Activated effector memory CD4-positive, alpha-beta T cell treated with Interleukin-2 at 50 U/mL for 16 hours (primary cell): ENCODE measurements around the gene USP17L20.
"Not testable (repeated sequence)": the region's sequence is repeated elsewhere in the genome, so short reads cannot be mapped to it uniquely, and the experiment has no call there.

Experiments used
- DNase-seq: peaks from one replicate; pipeline ENCODE4 v3.0.0-alpha.2; 2020

Gene USP17L20

GRCh38 chr4:9257824-9258223, at the start of gene USP17L20:
Gene USP17L20 (plus strand): TSS chr4:9258124. CDS start chr4:9258124, 0 bp downstream.
- not testable (repeated sequence) for DNase-seq

- DNase-seq: not testable (repeated sequence)
Observed at GRCh38 chr4:9210357-9210756, 47.6 kb upstream of the USP17L20 start, which contains the start of gene USP17L10. Gene USP17L10 (plus strand): TSS chr4:9210657. CDS start chr4:9210657, 0 bp downstream.

GRCh38 chr4:9214701-9215100, 43.2 kb upstream of the USP17L20 start:
- not testable (repeated sequence) for DNase-seq

- DNase-seq: not testable (repeated sequence)
Observed at GRCh38 chr4:9215105-9215504, 42.8 kb upstream of the USP17L20 start, which contains the start of gene USP17L11. Gene USP17L11 (plus strand): TSS chr4:9215405. CDS start chr4:9215405, 0 bp downstream.

- not testable (repeated sequence) for DNase-seq
Observed at GRCh38 chr4:9219852-9220251, 38.1 kb upstream of the USP17L20 start, which contains the start of gene USP17L12. Gene USP17L12 (plus strand): TSS chr4:9220152. CDS start chr4:9220152, 0 bp downstream.

GRCh38 chr4:9224596-9224995, 33.3 kb upstream of the USP17L20 start, which contains the start of gene USP17L13:
Gene USP17L13 (plus strand): TSS chr4:9224896. CDS start chr4:9224896, 0 bp downstream.
- DNase-seq: not testable (repeated sequence)

GRCh38 chr4:9230249-9230648, 27.7 kb upstream of the USP17L20 start:
- not testable (repeated sequence) for DNase-seq

- not testable (repeated sequence) for DNase-seq
Observed at GRCh38 chr4:9234085-9234484, 23.8 kb upstream of the USP17L20 start, which contains the start of gene USP17L15. Gene USP17L15 (plus strand): TSS chr4:9234385. CDS start chr4:9234385, 0 bp downstream.

- not testable (repeated sequence) for DNase-seq
Observed at GRCh38 chr4:9238461-9238860, 19.5 kb upstream of the USP17L20 start.

GRCh38 chr4:9243579-9243978, 14.3 kb upstream of the USP17L20 start, which contains the start of gene USP17L17:
Gene USP17L17 (plus strand): TSS chr4:9243879. CDS start chr4:9243879, 0 bp downstream.
- not testable (repeated sequence) for DNase-seq

- DNase-seq: not testable (repeated sequence)
Observed at GRCh38 chr4:9247953-9248680, 9.8 kb upstream of the USP17L20 start, which contains the start of gene USP17L18. Gene USP17L18 (plus strand): TSS chr4:9248630. CDS start chr4:9248630, 0 bp downstream.

GRCh38 chr4:9253078-9253477, 4.8 kb upstream of the USP17L20 start, which contains the start of gene USP17L19:
Gene USP17L19 (plus strand): TSS chr4:9253378. CDS start chr4:9253378, 0 bp downstream.
- DNase-seq: not testable (repeated sequence)

- DNase-seq: not testable (repeated sequence)
Observed at GRCh38 chr4:9262572-9262971, 4.6 kb downstream of the USP17L20 start, which contains the start of gene USP17L21. Gene USP17L21 (plus strand): TSS chr4:9262872. CDS start chr4:9262872, 0 bp downstream.

- not testable (repeated sequence) for DNase-seq
Observed at GRCh38 chr4:9267319-9267718, 9.4 kb downstream of the USP17L20 start, which contains the start of gene USP17L22. Gene USP17L22 (plus strand): TSS chr4:9267619. CDS start chr4:9267619, 0 bp downstream.

GRCh38 chr4:9271719-9272118, 13.8 kb downstream of the USP17L20 start:
- not testable (repeated sequence) for DNase-seq
